Measurements from ENCODE around the gene RASGEF1C. TPM values are rescaled to one million over a fixed set of nuclear protein-coding genes. Genes with fewer than 3 reads are reported as not detected.

The RASGEF1C gene
- total and polyA plus RNA-seq, 2 of the 13 experiments (the other 11 are each of a cell fraction or from before 2014, with no cell fraction given), result not detected

- no peak overlapping the region for H2AFZ ChIP-seq (ENCODE audit: low read length)
- WGBS (ENCODE audit: low lambda C conversion rate), result 29% methylated on average over 13 of the region's 14 CpGs
- H3K4me2 ChIP-seq (ENCODE audit: low read depth, low read length), result no peak overlapping the region
- H3K9ac ChIP-seq (ENCODE audit: insufficient read depth, low read depth, low read length), result no peak overlapping the region
- TF ChIP-seq ZNF768 (CRISPR knock-in tag; IDR thresholded peaks at IDR 0.05), result peak; percentile 84
- TF ChIP-seq ZHX1 (CRISPR knock-in tag; IDR thresholded peaks at IDR 0.05; ENCODE audit: low read depth), result no peak
- no peaks in the 10 kb centered on the region for H3K9me3 ChIP-seq (ENCODE audit: low read length)
- H3K27me3 ChIP-seq (ENCODE audit: control insufficient read depth in 1 of 2, insufficient read depth in 2 of 2, low read length in 2 of 2), result peaks cover 6 to 43% of the 10 kb centered on the region in 2 experiments; a peak in 4 of 5 replicates
- DNase-seq (ENCODE audit: low spot score) (no peak), FAIRE-seq (no peak), ATAC-seq (no peak)
- H4K20me1 ChIP-seq (ENCODE audit: insufficient read depth, low read length), result no peaks in the 10 kb centered on the region
- intact Hi-C loops (cut with micrococcal nuclease; ENCODE audit: unreplicated experiment), result no loop called here
- ChIA-PET POLR2A (no interaction called here), CTCF (ENCODE audit: low intra/inter-chr PET ratio, low total read pairs) (no interaction called here)
- H3K36me3 ChIP-seq (replicated peaks in 1 of 2; ENCODE audit: control insufficient read depth in 1 of 2, insufficient read depth in 2 of 2, low read length in 2 of 2), result no peaks in the 10 kb centered on the region
- no peak overlapping the region for H3K27ac ChIP-seq (ENCODE audit: extremely low read length, insufficient read depth, low read length)
- no TSS peak for BruUV-seq (replicated peaks)
- H3K79me2 ChIP-seq (ENCODE audit: insufficient read depth, low read length), result no peaks in the 10 kb centered on the region
- H3K4me1 ChIP-seq (ENCODE audit: insufficient read depth, low read length), result no peaks in the 10 kb centered on the region
- H3K4me3 ChIP-seq (replicated peaks in 1 of 3; ENCODE audit: insufficient read depth in 1 of 3, low read depth in 2 of 3, low read length in 3 of 3), result no peak overlapping the region
- in situ Hi-C loops (cut with HindIII; ENCODE audit: extremely low pct_ligation_motif_present, low pct_unique_long_range_greater_than_20kb), result no loop called here
These were observed 93.5 kb downstream of the RASGEF1C start for GRCh38 chr5:180115326-180116076.

- 22% methylated on average over 9 of the region's 23 CpGs for WGBS (ENCODE audit: low lambda C conversion rate)
- Histone ChIP-seq H2AFZ (ENCODE audit: low read length) (no peak overlapping the region), H3K4me2 (ENCODE audit: low read depth, low read length) (no peak overlapping the region), H3K27me3 (ENCODE audit: control insufficient read depth in 1 of 2, insufficient read depth in 2 of 2, low read length in 2 of 2) (peaks cover 6 to 40% of the 10 kb centered on the region in 2 experiments; a peak in 4 of 5 replicates), H4K20me1 (ENCODE audit: insufficient read depth, low read length) (no peaks in the 10 kb centered on the region), H3K27ac (ENCODE audit: extremely low read length, insufficient read depth, low read length) (no peak overlapping the region), H3K36me3 (replicated peaks in 1 of 2; ENCODE audit: control insufficient read depth in 1 of 2, insufficient read depth in 2 of 2, low read length in 2 of 2) (no peaks in the 10 kb centered on the region), H3K4me3 (replicated peaks in 1 of 3; ENCODE audit: insufficient read depth in 1 of 3, low read depth in 2 of 3, low read length in 3 of 3) (no peak overlapping the region), H3K79me2 (ENCODE audit: insufficient read depth, low read length) (no peaks in the 10 kb centered on the region), H3K4me1 (ENCODE audit: insufficient read depth, low read length) (no peaks in the 10 kb centered on the region), H3K9ac (ENCODE audit: insufficient read depth, low read depth, low read length) (no peak overlapping the region), H3K9me3 (ENCODE audit: low read length) (no peaks in the 10 kb centered on the region)
- intact Hi-C loops (cut with micrococcal nuclease; ENCODE audit: unreplicated experiment) (no loop called here), in situ Hi-C loops (cut with HindIII; ENCODE audit: extremely low pct_ligation_motif_present, low pct_unique_long_range_greater_than_20kb) (no loop called here)
- no TSS peak for BruUV-seq (replicated peaks)
- POLR2A ChIA-PET, result no interaction called here
- CTCF ChIA-PET (ENCODE audit: low intra/inter-chr PET ratio, low total read pairs), result no interaction called here
- TF ChIP-seq MLXIP (CRISPR knock-in tag; IDR thresholded peaks at IDR 0.05; ENCODE audit: borderline replicate concordance) (no peak), TBP (CRISPR knock-in tag; IDR thresholded peaks at IDR 0.05) (no peak), ZNF562 (CRISPR knock-in tag; IDR thresholded peaks at IDR 0.05; ENCODE audit: borderline replicate concordance) (no peak), ZBTB39 (CRISPR knock-in tag; IDR thresholded peaks at IDR 0.05) (no peak)
- DNase-seq (ENCODE audit: low spot score) (no peak), FAIRE-seq (no peak), ATAC-seq (no peak)
These were observed 94.6 kb downstream of the RASGEF1C start for GRCh38 chr5:180114304-180115003.
